ENCODE results near the gene RGS16. TPM values are rescaled to one million over a fixed set of nuclear protein-coding genes. Genes with fewer than 3 reads are reported as not detected.

RGS16 gene
- 0.23 TPM in 2 replicates for polyA plus RNA-seq (2011; rRNA removed)
- polyA minus RNA-seq (2011; rRNA and poly(A)+ RNA removed): 0.24 and 0.26 TPM in 2 replicates

DNA sequence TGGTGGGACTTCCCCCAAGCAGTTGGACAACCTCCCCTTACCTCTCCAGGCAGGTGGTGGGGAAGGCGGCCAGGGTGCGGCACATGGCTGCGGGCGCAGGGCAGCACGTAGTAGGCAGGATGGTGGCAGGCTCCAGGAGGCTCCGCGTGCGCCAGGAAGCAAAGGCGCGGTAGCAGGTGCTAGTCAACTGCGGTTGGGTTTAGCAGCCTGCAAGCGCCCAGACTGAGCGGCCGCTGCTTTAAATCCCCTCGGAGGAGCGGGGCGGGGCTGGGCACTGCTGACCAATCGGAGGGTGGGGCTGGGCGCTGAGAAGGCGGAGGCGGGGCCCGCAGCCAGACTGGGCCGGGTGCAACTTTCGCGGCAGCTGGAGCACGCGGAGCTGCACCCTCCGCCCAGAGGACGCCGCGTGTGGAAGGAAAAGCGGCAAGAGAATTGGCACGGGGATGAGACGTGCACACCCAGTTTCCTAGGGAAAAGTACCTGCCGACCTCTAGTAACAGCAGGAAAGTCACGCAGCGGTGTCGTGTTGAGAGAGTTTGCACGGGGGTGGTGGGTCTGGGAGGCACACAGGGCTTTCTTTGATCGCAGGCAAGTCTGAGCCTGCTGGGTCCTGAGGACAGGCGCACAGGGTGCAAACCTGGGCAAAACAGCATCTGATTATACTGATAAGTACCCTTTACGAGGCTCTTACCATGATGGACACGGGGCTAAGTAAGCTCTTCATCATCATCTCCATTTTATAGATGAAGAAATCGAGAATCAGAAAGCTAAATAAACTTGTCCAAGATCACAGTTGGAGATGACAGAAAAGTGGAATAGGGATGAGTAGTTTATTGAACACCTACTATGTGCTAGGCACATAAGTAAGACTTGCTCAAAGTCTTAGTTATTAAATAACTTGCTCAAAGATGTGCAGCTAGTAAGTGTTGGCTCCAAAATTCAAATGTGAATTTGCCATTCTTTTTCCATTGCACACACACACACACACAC lies at the start of gene RGS16:
Gene RGS16 (minus strand): TSS at position 215 of the 990 bp plus-strand sequence. CDS start 130 bp downstream, at position 85.
- TF ChIP-seq, protein P1, sequence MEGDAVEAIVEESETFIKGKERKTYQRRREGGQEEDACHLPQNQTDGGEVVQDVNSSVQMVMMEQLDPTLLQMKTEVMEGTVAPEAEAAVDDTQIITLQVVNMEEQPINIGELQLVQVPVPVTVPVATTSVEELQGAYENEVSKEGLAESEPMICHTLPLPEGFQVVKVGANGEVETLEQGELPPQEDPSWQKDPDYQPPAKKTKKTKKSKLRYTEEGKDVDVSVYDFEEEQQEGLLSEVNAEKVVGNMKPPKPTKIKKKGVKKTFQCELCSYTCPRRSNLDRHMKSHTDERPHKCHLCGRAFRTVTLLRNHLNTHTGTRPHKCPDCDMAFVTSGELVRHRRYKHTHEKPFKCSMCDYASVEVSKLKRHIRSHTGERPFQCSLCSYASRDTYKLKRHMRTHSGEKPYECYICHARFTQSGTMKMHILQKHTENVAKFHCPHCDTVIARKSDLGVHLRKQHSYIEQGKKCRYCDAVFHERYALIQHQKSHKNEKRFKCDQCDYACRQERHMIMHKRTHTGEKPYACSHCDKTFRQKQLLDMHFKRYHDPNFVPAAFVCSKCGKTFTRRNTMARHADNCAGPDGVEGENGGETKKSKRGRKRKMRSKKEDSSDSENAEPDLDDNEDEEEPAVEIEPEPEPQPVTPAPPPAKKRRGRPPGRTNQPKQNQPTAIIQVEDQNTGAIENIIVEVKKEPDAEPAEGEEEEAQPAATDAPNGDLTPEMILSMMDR (IDR thresholded peaks at IDR 0.05; ENCODE audit: insufficient read depth, low read depth, low read length): no peak
- peaks cover 4% of the 10 kb centered on the region for H3K27me3 ChIP-seq (ENCODE audit: control insufficient read depth, insufficient read depth, low read length)
- CTCF ChIA-PET: interaction anchor here (0.9 to 16.9 kb wide), 6 partner anchors 9 to 702 kb away, joined by 3 to 488 read pairs (median 8); partner anchors contain the start of gene NPL
- no peaks in the 10 kb centered on the region for H3K36me3 ChIP-seq (ENCODE audit: control insufficient read depth, insufficient read depth, low read length)
- no peak for DNase-seq (ENCODE audit: low read depth)
- peak within 1 kb of the TSS; percentile 47 for H3K4me3 ChIP-seq (ENCODE audit: low read depth, low read length)
- POLR2A ChIA-PET: no interaction called here

DNA sequence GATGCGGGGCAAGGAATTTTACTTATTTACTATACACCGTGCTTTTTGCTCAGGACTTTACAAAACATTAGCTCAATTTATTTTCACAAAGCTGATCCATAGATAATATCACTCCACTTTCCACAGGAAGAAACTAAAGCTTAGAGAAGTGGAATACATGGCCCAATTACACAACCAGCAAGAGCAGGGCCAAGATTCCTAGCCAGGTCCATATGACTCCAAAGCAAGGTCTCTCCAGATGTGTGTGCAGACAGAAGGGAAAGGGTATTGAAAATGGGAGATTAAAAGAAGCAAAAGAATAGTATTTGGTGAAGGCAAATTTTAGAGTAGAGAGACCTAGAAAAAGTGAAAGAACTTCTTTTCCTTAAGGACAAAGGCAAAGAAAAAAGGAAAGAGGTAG lies 49.8 kb upstream of the RGS16 start:
- Histone ChIP-seq H3K36me3 (ENCODE audit: control insufficient read depth, insufficient read depth, low read length) (no peaks in the 10 kb centered on the region), H3K4me3 (ENCODE audit: low read depth, low read length) (no peak overlapping the region), H3K27me3 (ENCODE audit: control insufficient read depth, insufficient read depth, low read length) (no peaks in the 10 kb centered on the region)
- POLR2A ChIA-PET: no interaction called here
- no peak for DNase-seq (ENCODE audit: low read depth)
- CTCF ChIA-PET: no interaction called here
- TF ChIP-seq, protein P1 (IDR thresholded peaks at IDR 0.05; ENCODE audit: insufficient read depth, low read depth, low read length): no peak

DNA sequence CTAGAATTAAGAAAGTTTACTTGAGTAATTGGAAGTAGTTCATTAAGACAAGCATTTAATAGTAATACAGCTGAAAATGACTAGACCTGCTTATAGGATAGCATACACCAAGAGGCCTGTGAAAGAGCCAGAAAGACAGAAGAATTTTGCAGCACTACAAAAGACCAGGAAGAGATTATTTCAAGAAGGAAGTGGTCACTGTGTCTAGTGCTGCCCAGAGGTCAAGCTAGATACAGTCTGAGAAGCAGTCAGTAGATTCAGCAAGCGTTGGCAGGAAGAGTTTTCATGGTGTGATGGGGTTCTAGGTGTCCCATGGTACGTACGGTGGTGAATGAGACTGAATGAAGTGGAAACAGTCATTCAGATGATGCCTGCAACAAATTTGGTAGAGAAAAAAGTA lies 48.7 kb upstream of the RGS16 start:
- H3K36me3 ChIP-seq (ENCODE audit: control insufficient read depth, insufficient read depth, low read length): no peaks in the 10 kb centered on the region
- H3K27me3 ChIP-seq (ENCODE audit: control insufficient read depth, insufficient read depth, low read length): no peaks in the 10 kb centered on the region
- CTCF ChIA-PET: interaction anchor here (1.0 kb wide), 1 partner anchor 57 kb away, joined by 3 read pairs; no protein-coding TSS in a partner anchor
- H3K4me3 ChIP-seq (ENCODE audit: low read depth, low read length): no peak overlapping the region
- POLR2A ChIA-PET: no interaction called here
- TF ChIP-seq, protein P1 (IDR thresholded peaks at IDR 0.05; ENCODE audit: insufficient read depth, low read depth, low read length): no peak
- no peak for DNase-seq (ENCODE audit: low read depth)

GRCh38 chr1:182651339-182651724 lies 47.1 kb upstream of the RGS16 start:
- POLR2A ChIA-PET: no interaction called here
- no peaks in the 10 kb centered on the region for H3K27me3 ChIP-seq (ENCODE audit: control insufficient read depth, insufficient read depth, low read length)
- DNase-seq (ENCODE audit: low read depth): no peak
- CTCF ChIA-PET: no interaction called here
- H3K36me3 ChIP-seq (ENCODE audit: control insufficient read depth, insufficient read depth, low read length): no peaks in the 10 kb centered on the region
- no peak overlapping the region for H3K4me3 ChIP-seq (ENCODE audit: low read depth, low read length)
- TF ChIP-seq, protein P1 (IDR thresholded peaks at IDR 0.05; ENCODE audit: insufficient read depth, low read depth, low read length): no peak

- CTCF ChIA-PET: no interaction called here
- DNase-seq (ENCODE audit: low read depth): no peak
- no peaks in the 10 kb centered on the region for H3K27me3 ChIP-seq (ENCODE audit: control insufficient read depth, insufficient read depth, low read length)
- H3K4me3 ChIP-seq (ENCODE audit: low read depth, low read length): no peak overlapping the region
- POLR2A ChIA-PET: no interaction called here
- H3K36me3 ChIP-seq (ENCODE audit: control insufficient read depth, insufficient read depth, low read length): no peaks in the 10 kb centered on the region
- TF ChIP-seq, protein P1 (IDR thresholded peaks at IDR 0.05; ENCODE audit: insufficient read depth, low read depth, low read length): no peak
Measured at GRCh38 chr1:182650678-182651338, 46.6 kb upstream of the RGS16 start.
